HepG2 (cell line): ENCODE measurements around the gene PRCD. TPM values are rescaled to one million over a fixed set of nuclear protein-coding genes. Genes with fewer than 3 reads are reported as not detected.
A peak's percentile ranks its signal among the peaks of the same experiment; 100 is the strongest.

Experiments used
- AHR ChIP-seq: IDR thresholded peaks from 2 replicates; pipeline ENCODE4 v1.6.1; 2018; ENCODE audit warnings: missing genetic modification reagents, missing compliant biosample characterization
- ARID2 ChIP-seq: sonication (generic); formaldehyde crosslinking; IDR thresholded peaks from 2 replicates; pipeline ENCODE4 v1.8.1; 2022; ENCODE audit warnings: mild to moderate bottlenecking, missing genetic modification reagents, borderline replicate concordance
- CREBL2 ChIP-seq: sonication (generic); formaldehyde crosslinking; IDR thresholded peaks from 2 replicates; pipeline ENCODE4 v1.8.1; 2023; ENCODE audit warnings: missing genetic modification reagents, mild to moderate bottlenecking, borderline replicate concordance
- ETS1 ChIP-seq: sonication (generic); formaldehyde crosslinking; IDR thresholded peaks from 2 replicates; pipeline ENCODE4 v1.4.0; 2020; ENCODE audit warnings: missing genetic modification reagents
- FIP1L1 ChIP-seq: fragments of 200-400 bp; formaldehyde crosslinking; IDR thresholded peaks from 2 replicates; pipeline ENCODE4 v1.6.1; 2018; ENCODE audit warnings: low read depth, mild to moderate bottlenecking, low read length, moderate library complexity, borderline replicate concordance; ENCODE audit not compliant: insufficient read depth
- GABPA ChIP-seq, 2 experiments: IDR thresholded peaks; 2 replicates each; pipeline ENCODE4 v1.6.1; 2011 to 2016; ENCODE audit warnings: low read depth in 2 of 2, low read length in 1 of 2, missing biosample characterization in 1 of 2, missing genetic modification characterization in 1 of 2
- GATA4 ChIP-seq: sonication (generic); IDR thresholded peaks from 2 replicates; pipeline ENCODE4 v1.6.1; 2016; ENCODE audit warnings: antibody characterized with exemption, low read depth, borderline replicate concordance
- HOXD1 ChIP-seq: sonication (generic); formaldehyde crosslinking; IDR thresholded peaks from 2 replicates; pipeline ENCODE4 v1.5.0; 2020; ENCODE audit warnings: missing genetic modification reagents
- JDP2 ChIP-seq: sonication (generic); formaldehyde crosslinking; IDR thresholded peaks from 2 replicates; pipeline ENCODE4 v1.8.1; 2022; ENCODE audit warnings: missing genetic modification reagents, borderline replicate concordance
- MEIS2 ChIP-seq: sonication (generic); formaldehyde crosslinking; IDR thresholded peaks from 2 replicates; pipeline ENCODE4 v1.9.0; 2021; ENCODE audit warnings: mild to moderate bottlenecking, missing genetic modification reagents
- NFKBIZ ChIP-seq: IDR thresholded peaks from 2 replicates; pipeline ENCODE4 v1.6.1; 2018; ENCODE audit warnings: missing genetic modification reagents, missing compliant biosample characterization
- NFYC ChIP-seq: IDR thresholded peaks from 2 replicates; pipeline ENCODE4 v1.6.1; 2016; ENCODE audit warnings: missing genetic modification reagents, missing compliant biosample characterization
- NR2F1 ChIP-seq, 2 experiments: fragments of 450-650 bp in 1 of 2; formaldehyde crosslinking in 1 of 2; IDR thresholded peaks; 2 replicates each; pipeline versions ENCODE4 v1.5.0 to v1.6.1; 2016 to 2020; ENCODE audit warnings: mild to moderate bottlenecking in 1 of 2, missing compliant biosample characterization in 1 of 2, missing genetic modification reagents in 1 of 2, moderate library complexity in 1 of 2
- PAWR ChIP-seq: sonication (generic); formaldehyde crosslinking; IDR thresholded peaks from 2 replicates; pipeline ENCODE4 v1.4.0; 2020; ENCODE audit warnings: missing genetic modification reagents, mild to moderate bottlenecking, borderline replicate concordance
- PRMT3 ChIP-seq: sonication (generic); formaldehyde crosslinking; IDR thresholded peaks from 2 replicates; pipeline ENCODE4 v1.8.1; 2022; ENCODE audit warnings: low read depth, mild to moderate bottlenecking, moderate library complexity, missing genetic modification reagents, borderline replicate concordance
- SP140L ChIP-seq: sonication (generic); formaldehyde crosslinking; IDR thresholded peaks from 2 replicates; pipeline ENCODE4 v1.4.0; 2020; ENCODE audit warnings: missing genetic modification reagents, borderline replicate concordance
- THRA ChIP-seq: sonication (generic); formaldehyde crosslinking; IDR thresholded peaks from 2 replicates; pipeline ENCODE4 v1.4.0; 2020; ENCODE audit warnings: missing genetic modification reagents, borderline replicate concordance
- ZBTB7B ChIP-seq: sonication (generic); formaldehyde crosslinking; IDR thresholded peaks from 2 replicates; pipeline ENCODE4 v1.4.0; 2020; ENCODE audit warnings: missing genetic modification reagents
- ZC3H13 ChIP-seq: sonication (generic); formaldehyde crosslinking; IDR thresholded peaks from 2 replicates; pipeline ENCODE4 v1.8.1; 2023; ENCODE audit warnings: mild to moderate bottlenecking, missing genetic modification reagents, moderate library complexity
- ZFX ChIP-seq: sonication (generic); formaldehyde crosslinking; IDR thresholded peaks from 2 replicates; pipeline ENCODE4 v1.4.0; 2020; ENCODE audit warnings: mild to moderate bottlenecking, low read depth, missing genetic modification reagents, moderate library complexity
- ZNF232 ChIP-seq: sonication (generic); formaldehyde crosslinking; IDR thresholded peaks from 2 replicates; pipeline ENCODE4 v1.4.0; 2020; ENCODE audit warnings: missing genetic modification reagents, borderline replicate concordance
- ZNF567 ChIP-seq: sonication (generic); formaldehyde crosslinking; IDR thresholded peaks from 2 replicates; pipeline ENCODE4 v1.8.1; 2023; ENCODE audit warnings: mild to moderate bottlenecking, missing genetic modification reagents, borderline replicate concordance
- ZNF619 ChIP-seq: sonication (generic); formaldehyde crosslinking; IDR thresholded peaks from 2 replicates; pipeline ENCODE4 v1.4.0; 2020; ENCODE audit warnings: mild to moderate bottlenecking, missing genetic modification reagents
- ZNF713 ChIP-seq: sonication (generic); formaldehyde crosslinking; IDR thresholded peaks from 2 replicates; pipeline ENCODE4 v1.4.0; 2020; ENCODE audit warnings: mild to moderate bottlenecking, missing genetic modification reagents
- ZNF747 ChIP-seq: sonication (generic); formaldehyde crosslinking; IDR thresholded peaks from 2 replicates; pipeline ENCODE4 v1.8.1; 2023; ENCODE audit warnings: missing genetic modification reagents, mild to moderate bottlenecking, borderline replicate concordance
- ZSCAN21 ChIP-seq: sonication (generic); formaldehyde crosslinking; IDR thresholded peaks from 2 replicates; pipeline ENCODE4 v1.8.0; 2022; ENCODE audit warnings: mild to moderate bottlenecking, missing genetic modification reagents, moderate library complexity, borderline replicate concordance
- ZSCAN30 ChIP-seq: sonication (generic); formaldehyde crosslinking; IDR thresholded peaks from 2 replicates; pipeline ENCODE4 v1.5.0; 2020; ENCODE audit warnings: mild to moderate bottlenecking, missing genetic modification reagents
- polyA plus RNA-seq, 8 experiments: library from polyadenylated mRNA; depleted of rRNA in 3 of 8; stranded (reverse) in 7 of 8; unstranded in 1 of 8; fragments of >200 nt; fragmentation: Illumina TruSeq in 4 of 8; extraction: Trizol in 4 of 8; gene quantifications; 2 replicates each; pipeline versions ENCODE4 v1.2.1 to v1.2.3, GENCODE V29; 2011 to 2016; ENCODE audit warnings: low read depth in 4 of 8, missing spikeins in 1 of 8, mixed read lengths in 1 of 8; ENCODE audit not compliant: insufficient read depth in 1 of 8
- total RNA-seq, 5 experiments: library from RNA; depleted of rRNA; stranded (reverse); fragments of >200 nt; fragmentation: Illumina TruSeq; extraction: Trizol; gene quantifications; 2 replicates each; pipeline ENCODE4 v1.2.3, GENCODE V29; 2016; ENCODE audit warnings: low read depth in 1 of 5

Gene PRCD
- total and polyA plus RNA-seq, 2 of the 13 experiments (the other 11 are each of a cell fraction or from before 2014, with no cell fraction given), result 0.51 TPM; not detected in 1

- TF ChIP-seq ZNF567 (CRISPR knock-in tag) (no peak), AHR (peak; percentile 48; the same call in 1 of the 2 replicates), HOXD1 (CRISPR knock-in tag) (no peak), JDP2 (CRISPR knock-in tag) (no peak), ARID2 (CRISPR knock-in tag) (no peak), CREBL2 (CRISPR knock-in tag) (no peak), ZNF232 (CRISPR knock-in tag) (peak; percentile 34; the same call in 1 of the 2 replicates), ZNF747 (CRISPR knock-in tag) (0 out of 2 replicates have a peak, but pooled peaks have one; percentile 28), ZNF619 (peak; percentile 38; the same call in 1 of the 2 replicates), MEIS2 (CRISPR knock-in tag) (peak; percentile 70; the same call in 1 of the 2 replicates), ZNF713 (0 out of 2 replicates have a peak, but pooled peaks have one; percentile 28), SP140L (peak; percentile 19; the same call in 1 of the 2 replicates), ZC3H13 (CRISPR knock-in tag) (no peak), FIP1L1 (no peak), ETS1 (CRISPR knock-in tag) (no peak), NFKBIZ (CRISPR knock-in tag) (no peak), NR2F1 (CRISPR knock-in tag; IDR thresholded peaks at IDR 0.05) (peak in 1 of 2 experiments; percentile 56; a peak in 3 of 4 replicates), PAWR (CRISPR knock-in tag) (no peak), NFYC (CRISPR knock-in tag) (no peak; the same call in 1 of the 2 replicates), ZFX (CRISPR knock-in tag) (peak; percentile 74), ZBTB7B (peak; percentile 75; the same call in 1 of the 2 replicates), THRA (CRISPR knock-in tag) (peak; percentile 63), PRMT3 (CRISPR knock-in tag) (peak; percentile 63; the same call in 1 of the 2 replicates), ZSCAN21 (CRISPR knock-in tag) (0 out of 2 replicates have a peak, but pooled peaks have one; percentile 3), ZSCAN30 (no peak), GATA4 (no peak), GABPA (IDR thresholded peaks at IDR 0.05; ENCODE audit: low read depth, low read length) (no peak), GABPA (CRISPR knock-in tag; IDR thresholded peaks at IDR 0.05; ENCODE audit: low read depth) (no peak)
Observed at GRCh38 chr17:76524598-76525512, 15.0 kb upstream of the PRCD start (continued).
